HG03139 (cell line): ENCODE data around the gene VWF.

Experiments used
- ATAC-seq: cut with Tn5 transposase; IDR thresholded peaks from one replicate; pipeline ENCODE4 v1.9.1; 2021; ENCODE audit not compliant: unreplicated experiment

The VWF gene

GRCh38 chr12:5960783-5961182, 163.7 kb downstream of the VWF start:
- no peak for ATAC-seq

- ATAC-seq, result no peak
Measured at GRCh38 chr12:5956987-5957386, 167.5 kb downstream of the VWF start.

GRCh38 chr12:5954661-5955060, 169.8 kb downstream of the VWF start:
- no peak for ATAC-seq

- ATAC-seq, result no peak
Measured at GRCh38 chr12:5953835-5954586, 170.5 kb downstream of the VWF start.

- ATAC-seq, result no peak
Measured at GRCh38 chr12:5952031-5952430, 172.4 kb downstream of the VWF start.

GRCh38 chr12:5948696-5949095, 175.8 kb downstream of the VWF start:
- no peak for ATAC-seq

- no peak for ATAC-seq
Measured at GRCh38 chr12:5947006-5947405, 177.5 kb downstream of the VWF start.

GRCh38 chr12:5946388-5946787, 178.1 kb downstream of the VWF start:
- no peak for ATAC-seq

- ATAC-seq, result no peak
Measured at GRCh38 chr12:5945071-5946008, 179.1 kb downstream of the VWF start, which contains the start of gene ANO2. TSS of gene ANO2 (minus strand) at chr12:5945259. CDS start at chr12:5945217, 42 bp downstream.

- ATAC-seq, result no peak
Measured at GRCh38 chr12:5944688-5945070, 179.8 kb downstream of the VWF start.

- no peak for ATAC-seq
Measured at GRCh38 chr12:5944053-5944452, 180.4 kb downstream of the VWF start.

GRCh38 chr12:5941907-5942306, 182.6 kb downstream of the VWF start:
- no peak for ATAC-seq

- no peak for ATAC-seq
Measured at GRCh38 chr12:5927732-5928516, 196.5 kb downstream of the VWF start.

- no peak for ATAC-seq
Measured at GRCh38 chr12:5925646-5926045, 198.8 kb downstream of the VWF start.

GRCh38 chr12:5924342-5924741, 200.1 kb downstream of the VWF start:
- no peak for ATAC-seq

GRCh38 chr12:5923751-5924150, 200.7 kb downstream of the VWF start:
- ATAC-seq, result no peak

GRCh38 chr12:5923043-5923605, 201.3 kb downstream of the VWF start:
- ATAC-seq, result no peak

GRCh38 chr12:5921966-5922899, 202.2 kb downstream of the VWF start:
- ATAC-seq, result no peak

- ATAC-seq, result no peak
Measured at GRCh38 chr12:5921027-5921909, 203.2 kb downstream of the VWF start.
